Upper lobe of right lung (tissue), 1 donor: ENCODE results near the gene NBAS. TPM values are rescaled to one million over a fixed set of nuclear protein-coding genes. Genes with fewer than 3 reads are reported as not detected.
"Not testable (repeated sequence)": the region's sequence is repeated elsewhere in the genome, so short reads cannot be mapped to it uniquely, and the experiment has no call there.

Experiments
- ATAC-seq: fragments of 200-7000 bp; cut with Tn5 transposase; one replicate; pipeline ENCODE4 v1.9.1; 2020; ENCODE audit warnings: mild to moderate bottlenecking, moderate library complexity
- DNase-seq: peaks from one replicate; pipeline ENCODE4 v3.0.0-alpha.2; 2020
- H3K27ac ChIP-seq: fragments of 200-600 bp; one replicate; pipeline ENCODE4 v1.8.0; 2022
- H3K27me3 ChIP-seq: fragments of 200-600 bp; one replicate; pipeline ENCODE4 v1.8.0; 2022; ENCODE audit warnings: mild to moderate bottlenecking
- H3K36me3 ChIP-seq: fragments of 200-600 bp; one replicate; pipeline ENCODE4 v1.8.0; 2022
- H3K4me1 ChIP-seq: fragments of 200-600 bp; one replicate; pipeline ENCODE4 v1.8.0; 2022
- H3K4me3 ChIP-seq: fragments of 200-600 bp; one replicate; pipeline ENCODE4 v1.8.0; 2022; ENCODE audit warnings: mild to moderate bottlenecking
- H3K9me3 ChIP-seq: fragments of 200-600 bp; one replicate; pipeline ENCODE4 v1.8.0; 2022
- intact Hi-C: fragments of 100-400 bp; cut with DNase I; formaldehyde crosslinking; loops from one replicate; pipeline ENCODE4 v1.11.0; 2022
- total RNA-seq: library from RNA; stranded (reverse); fragmentation: NEBNext Ultra II Directional; extraction: Animal tissue kit (Norgen Biotek cat#: 25700); gene quantifications from one replicate; pipeline ENCODE4 v1.2.1, GENCODE V29; 2021
- TF ChIP-seq, protein P1 (sequence below): fragments of 200-600 bp; IDR thresholded peaks from one replicate; pipeline ENCODE4 v1.8.0; 2022; ENCODE audit warnings: antibody characterized with exemption
- donor health status: DM: no; HTN: yes; CAD: no; lungs with severe emphysema.

Gene NBAS
- total RNA-seq, 1 donor from 2014 or later: 38.8 TPM

DNA sequence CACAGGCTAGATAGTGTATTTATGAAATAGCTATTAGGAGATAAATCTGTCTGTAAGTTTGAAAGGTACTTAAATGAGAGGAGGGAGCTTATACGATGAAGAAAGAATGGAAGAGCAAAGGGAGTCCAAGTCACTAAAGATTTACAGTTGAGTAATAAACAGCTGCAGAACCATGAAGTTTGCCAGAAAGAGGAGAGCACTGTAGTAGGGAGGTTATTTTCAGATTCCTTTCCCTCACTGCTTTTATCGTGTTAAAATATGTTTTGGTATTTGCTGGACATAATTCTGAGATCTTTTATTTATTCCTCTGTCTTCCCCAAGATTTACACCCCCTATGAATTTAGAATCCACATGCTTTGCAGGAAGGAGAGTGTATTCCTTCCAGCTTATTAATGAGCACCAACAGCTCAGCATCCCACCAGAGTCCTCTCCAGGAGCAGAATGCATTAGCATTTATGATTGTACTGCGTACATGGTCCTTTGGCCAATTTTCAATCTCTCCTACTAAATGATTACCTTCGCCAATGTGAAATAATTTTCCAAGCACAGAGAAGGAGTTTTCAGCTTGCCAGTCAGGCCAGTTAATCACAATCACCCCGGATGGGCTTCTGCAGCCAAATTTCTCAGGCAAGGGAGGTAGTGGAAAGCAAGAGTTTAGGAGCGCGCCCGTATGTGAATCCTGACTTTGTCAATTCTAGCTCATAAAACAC, 297.0 kb downstream of the NBAS start:
- ATAC-seq (no peak), DNase-seq (no peak)
- Histone ChIP-seq H3K9me3 (no peaks in the 10 kb centered on the region), H3K27me3 (no peaks in the 10 kb centered on the region), H3K36me3 (no peaks in the 10 kb centered on the region), H3K4me1 (no peaks in the 10 kb centered on the region), H3K4me3 (no peak overlapping the region), H3K27ac (no peak overlapping the region)
- TF ChIP-seq, protein P1, sequence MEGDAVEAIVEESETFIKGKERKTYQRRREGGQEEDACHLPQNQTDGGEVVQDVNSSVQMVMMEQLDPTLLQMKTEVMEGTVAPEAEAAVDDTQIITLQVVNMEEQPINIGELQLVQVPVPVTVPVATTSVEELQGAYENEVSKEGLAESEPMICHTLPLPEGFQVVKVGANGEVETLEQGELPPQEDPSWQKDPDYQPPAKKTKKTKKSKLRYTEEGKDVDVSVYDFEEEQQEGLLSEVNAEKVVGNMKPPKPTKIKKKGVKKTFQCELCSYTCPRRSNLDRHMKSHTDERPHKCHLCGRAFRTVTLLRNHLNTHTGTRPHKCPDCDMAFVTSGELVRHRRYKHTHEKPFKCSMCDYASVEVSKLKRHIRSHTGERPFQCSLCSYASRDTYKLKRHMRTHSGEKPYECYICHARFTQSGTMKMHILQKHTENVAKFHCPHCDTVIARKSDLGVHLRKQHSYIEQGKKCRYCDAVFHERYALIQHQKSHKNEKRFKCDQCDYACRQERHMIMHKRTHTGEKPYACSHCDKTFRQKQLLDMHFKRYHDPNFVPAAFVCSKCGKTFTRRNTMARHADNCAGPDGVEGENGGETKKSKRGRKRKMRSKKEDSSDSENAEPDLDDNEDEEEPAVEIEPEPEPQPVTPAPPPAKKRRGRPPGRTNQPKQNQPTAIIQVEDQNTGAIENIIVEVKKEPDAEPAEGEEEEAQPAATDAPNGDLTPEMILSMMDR: no peak
- intact Hi-C loops: no loop called here

DNA sequence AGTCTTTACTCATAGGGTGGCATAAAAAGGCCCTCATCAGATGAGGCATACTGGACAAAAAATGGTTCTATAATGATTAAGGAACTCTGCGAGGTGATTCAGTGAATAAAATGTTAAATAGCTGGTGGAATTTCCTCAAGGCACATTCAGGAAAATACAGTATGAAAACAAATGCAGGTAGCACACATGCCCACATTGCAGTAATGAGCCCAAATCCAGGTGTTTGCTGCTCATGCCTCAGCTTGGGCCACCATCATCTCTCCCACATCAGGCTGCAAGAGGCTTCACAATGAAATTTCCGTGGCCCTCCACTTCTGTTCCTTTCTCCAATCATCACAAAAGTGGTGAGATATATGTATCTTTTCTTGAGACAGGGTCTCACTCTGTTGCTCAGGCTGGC, 298.3 kb downstream of the NBAS start:
- DNase-seq (no peak), ATAC-seq (no peak)
- Histone ChIP-seq H3K4me3 (no peak overlapping the region), H3K27ac (no peak overlapping the region), H3K9me3 (no peaks in the 10 kb centered on the region), H3K27me3 (no peaks in the 10 kb centered on the region), H3K4me1 (no peaks in the 10 kb centered on the region), H3K36me3 (no peaks in the 10 kb centered on the region)
- TF ChIP-seq, protein P1: no peak
- intact Hi-C loops: no loop called here

DNA sequence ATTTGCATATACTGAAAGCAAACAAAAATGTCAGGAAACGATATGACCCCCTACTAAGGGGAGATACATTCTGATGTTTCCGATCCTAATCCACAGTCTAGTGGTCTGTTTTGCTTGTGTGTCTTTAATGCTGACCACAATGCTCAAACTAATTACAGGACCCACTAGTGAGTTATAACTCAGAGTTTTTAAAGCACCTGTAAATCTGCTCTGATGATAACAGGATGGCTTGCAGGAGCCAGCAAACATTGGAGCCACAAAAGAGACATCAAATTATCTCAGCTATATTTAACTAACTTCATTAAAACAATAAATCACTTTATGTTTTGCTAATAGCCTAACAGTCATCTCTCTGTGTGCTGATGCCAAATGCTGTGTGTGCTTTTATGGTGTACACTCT, 300.3 kb downstream of the NBAS start:
- ATAC-seq: no peak
- TF ChIP-seq, protein P1: no peak

DNA sequence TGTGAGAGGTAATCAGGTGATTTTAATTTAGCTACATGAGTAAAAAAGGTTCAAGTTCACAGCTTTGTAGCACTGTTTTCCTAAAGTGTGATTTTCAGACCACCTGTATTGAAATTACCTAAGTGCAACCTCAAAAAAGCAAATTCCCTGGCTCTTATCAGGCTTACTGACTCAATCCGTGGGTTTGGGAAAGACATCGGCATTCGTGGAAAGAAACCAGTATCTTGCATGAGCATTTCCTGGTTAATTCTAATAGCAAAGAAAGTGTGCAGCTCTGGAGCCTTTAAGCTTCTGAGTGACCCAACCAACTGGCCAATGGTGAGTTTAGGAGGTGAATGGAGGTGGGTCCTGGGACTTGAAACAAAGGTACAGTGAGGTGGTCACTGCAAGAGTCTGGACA, 300.9 kb downstream of the NBAS start:
- intact Hi-C loops: no loop called here
- no peaks in the 10 kb centered on the region for H3K36me3 ChIP-seq
- ATAC-seq (no peak), DNase-seq (no peak)
- H3K4me3 ChIP-seq: no peak overlapping the region
- no peak overlapping the region for H3K27ac ChIP-seq
- H3K9me3 ChIP-seq: no peaks in the 10 kb centered on the region
- TF ChIP-seq, protein P1: no peak
- no peaks in the 10 kb centered on the region for H3K4me1 ChIP-seq
- H3K27me3 ChIP-seq: no peaks in the 10 kb centered on the region

More for the DNA sequence above, 300.3 kb downstream of the NBAS start:
- no peak overlapping the region for H3K27ac ChIP-seq
- H3K9me3 ChIP-seq: no peaks in the 10 kb centered on the region
- no peaks in the 10 kb centered on the region for H3K36me3 ChIP-seq
- no peaks in the 10 kb centered on the region for H3K27me3 ChIP-seq
- no peak overlapping the region for H3K4me3 ChIP-seq
- intact Hi-C loops: no loop called here
- H3K4me1 ChIP-seq: no peaks in the 10 kb centered on the region
- DNase-seq: no peak

DNA sequence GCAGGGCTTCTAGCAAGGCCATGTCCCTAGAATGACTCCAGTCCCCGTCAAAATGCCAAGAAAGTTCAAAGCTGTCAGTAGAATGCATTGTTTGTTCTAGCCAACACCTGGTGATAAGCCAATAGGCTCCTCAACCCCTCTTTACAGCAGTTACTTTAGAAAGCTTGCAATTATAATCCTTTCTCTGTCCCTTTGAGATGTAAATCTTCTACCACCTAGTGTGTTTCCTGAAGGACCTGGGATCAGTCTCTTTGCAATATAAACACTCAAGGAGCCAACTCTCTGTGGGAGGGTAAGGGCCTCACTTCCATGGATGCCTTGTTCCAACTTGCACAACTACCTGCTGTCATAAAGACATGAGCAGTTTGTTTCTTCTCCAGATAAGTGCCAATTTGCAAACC, 301.8 kb downstream of the NBAS start:
- no peaks in the 10 kb centered on the region for H3K4me1 ChIP-seq
- no peak for ATAC-seq
- TF ChIP-seq, protein P1: no peak

DNA sequence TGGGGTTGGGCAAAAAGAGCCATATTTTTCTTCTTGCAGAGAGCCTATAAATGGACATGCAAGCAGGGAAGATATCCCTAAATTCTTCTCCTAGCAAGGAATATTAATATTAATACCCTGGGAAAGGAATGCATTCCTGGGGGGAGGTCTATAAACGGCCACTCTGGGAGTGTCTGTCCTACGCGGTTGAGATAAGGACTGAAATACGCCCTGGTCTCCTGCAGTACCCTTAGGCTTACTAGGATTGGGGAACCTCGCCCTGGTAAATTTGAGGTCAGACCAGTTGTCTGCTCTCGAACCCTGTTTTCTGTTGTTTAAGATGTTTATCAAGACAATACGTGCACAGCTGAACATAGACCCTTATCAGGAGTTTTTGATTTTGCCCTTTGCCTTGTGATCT, 302.7 kb downstream of the NBAS start:
- intact Hi-C loops: not testable (repeated sequence)

More for the DNA sequence above, 301.8 kb downstream of the NBAS start:
- H3K36me3 ChIP-seq: no peaks in the 10 kb centered on the region
- no peak for DNase-seq
- H3K27me3 ChIP-seq: no peaks in the 10 kb centered on the region
- intact Hi-C loops: no loop called here
- no peaks in the 10 kb centered on the region for H3K9me3 ChIP-seq
- H3K27ac ChIP-seq: no peak overlapping the region
- no peak overlapping the region for H3K4me3 ChIP-seq

More for the DNA sequence above, 302.7 kb downstream of the NBAS start:
- not testable (repeated sequence) for H3K27me3 ChIP-seq, H3K4me3 ChIP-seq, H3K9me3 ChIP-seq, H3K4me1 ChIP-seq, H3K27ac ChIP-seq, DNase-seq, H3K36me3 ChIP-seq, ATAC-seq
